Heart left ventricle (tissue), 16 donors: ENCODE measurements around the gene C9orf152. TPM values are rescaled to one million over a fixed set of nuclear protein-coding genes. Genes with fewer than 3 reads are reported as not detected.

Experiments
- ATAC-seq, 4 donors: fragments of 200-7000 bp; cut with Tn5 transposase; one replicate each; pipeline ENCODE4 v1.9.1; 2020 to 2022; ENCODE audit warnings: moderate library complexity in 4 of 4, mild to moderate bottlenecking in 3 of 4, moderate number of reproducible peaks in 1 of 4
- DNase-seq, 5 donors: peaks; one replicate each; pipeline ENCODE4 v3.0.0-alpha.2; 2020
- H3K27ac ChIP-seq, 12 donors: fragments of 200-600 bp; sonication (generic) in 4 of 12; one replicate each; pipeline versions ENCODE4 v1.5.0 to v1.8.0; 2016 to 2022; ENCODE audit warnings: mild to moderate bottlenecking in 2 of 12
- H3K27me3 ChIP-seq, 9 donors: fragments of 200-600 bp; sonication (generic) in 2 of 9; one replicate each; pipeline versions ENCODE4 v1.5.1 to v1.8.0; 2016 to 2022; ENCODE audit warnings: mild to moderate bottlenecking in 3 of 9
- H3K36me3 ChIP-seq, 9 donors: fragments of 200-600 bp; sonication (generic) in 2 of 9; one replicate each; pipeline versions ENCODE4 v1.5.0 to v1.8.0; 2018 to 2022; ENCODE audit warnings: mild to moderate bottlenecking in 2 of 9
- H3K4me1 ChIP-seq, 12 donors: fragments of 200-600 bp; sonication (generic) in 4 of 12; one replicate each; pipeline versions ENCODE4 v1.5.0 to v1.8.0; 2016 to 2022; ENCODE audit warnings: mild to moderate bottlenecking in 3 of 12
- H3K4me3 ChIP-seq, 12 donors: fragments of 200-600 bp; sonication (generic) in 4 of 12; one replicate each; pipeline versions ENCODE4 v1.5.0 to v1.8.0; 2017 to 2022; ENCODE audit warnings: mild to moderate bottlenecking in 9 of 12, moderate library complexity in 4 of 12
- H3K9me3 ChIP-seq, 12 donors: fragments of 200-600 bp; sonication (generic) in 4 of 12; one replicate each; pipeline versions ENCODE4 v1.5.0 to v1.8.0; 2016 to 2022; ENCODE audit warnings: mild to moderate bottlenecking in 1 of 12
- POLR2A ChIP-seq, 2 donors: fragments of 450-650 bp; IDR thresholded peaks; one replicate each; pipeline ENCODE4 v1.6.1; 2017; ENCODE audit warnings: antibody characterized with exemption in 2 of 2, mild to moderate bottlenecking in 2 of 2, moderate library complexity in 2 of 2
- WGBS, 4 donors: extraction: QIAGEN DNeasy Blood & Tissue Kit in 2 of 4; methylation state at CpG; one replicate each; pipeline versions ENCODE4 v1.1.5 to v1.1.7; 2013 to 2018; 5-methylcytosine and 5-hydroxymethylcytosine counted together
- intact Hi-C, 10 donors: fragments of 100-400 bp; cut with DNase I; formaldehyde crosslinking; loops; one replicate each; pipeline versions ENCODE4 v1.11.1 to v1.14.2; 2022
- polyA plus RNA-seq, 2 donors: library from polyadenylated mRNA; stranded (reverse); fragments of 200-250 nt; gene quantifications; one replicate each; pipeline ENCODE4 v1.2.3, GENCODE V29; 2013
- total RNA-seq, 9 donors: library from RNA; depleted of rRNA in 2 of 9; stranded (reverse); fragments of >200 nt in 2 of 9; fragmentation: NEBNext Ultra II Directional in 3 of 9; extraction: Animal tissue kit (Norgen Biotek cat#: 25700) in 3 of 9; gene quantifications; one replicate each; pipeline versions ENCODE4 v1.1.0 to v1.2.4, GENCODE V29; 2016 to 2023
- TF ChIP-seq, protein P1 (sequence below), 12 donors: fragments of 200-600 bp; sonication (generic) in 4 of 12; IDR thresholded peaks; one replicate each; pipeline versions ENCODE4 v1.5.0 to v1.8.0; 2018 to 2022; ENCODE audit warnings: antibody characterized with exemption in 12 of 12, mild to moderate bottlenecking in 5 of 12
- donor health status: ischemic (EF 13 %, LVEDD 7.1; RV severe dilation, severe dysfunction).
- donor health status: healthy with polysubstance abuse.
- donor health status: DM: no; HTN: yes; CAD: no.
- donor health status: DM: no; HTN: no; CAD: no.
- donor health status: ischemic (EF 25% LVEDD 6.9; RV normal size, moderate dysfunction).
- donor health status: ischemic (EF 25% LVEDD 5.7; RV mildly dilated, moderate dysfunction).
- donor health status: healthy.
- donor health status: DM: yes; HTN: yes; CAD: no.
- donor health status: ischemic (EF 35%, LVEDD 5.7; RV mildly dilated, moderate dysfunction).
- donor health status: nonischemic (EF 11% LVEDD 7.7; RV severe dilation, severe dysfunction).
- donor health status: DM: yes; HTN: yes; CAD: no.
- donor health status: PGD.
- donor health status: ischemic (EF 29% LVEDD 5.4; RV normal size, mild dysfunction).
- donor health status: nonischemic (EF 23%, LVEDD 6.1; RV moderate dilation, normal function).

The C9orf152 gene
- total and polyA plus RNA-seq, 11 donors: not detected

DNA sequence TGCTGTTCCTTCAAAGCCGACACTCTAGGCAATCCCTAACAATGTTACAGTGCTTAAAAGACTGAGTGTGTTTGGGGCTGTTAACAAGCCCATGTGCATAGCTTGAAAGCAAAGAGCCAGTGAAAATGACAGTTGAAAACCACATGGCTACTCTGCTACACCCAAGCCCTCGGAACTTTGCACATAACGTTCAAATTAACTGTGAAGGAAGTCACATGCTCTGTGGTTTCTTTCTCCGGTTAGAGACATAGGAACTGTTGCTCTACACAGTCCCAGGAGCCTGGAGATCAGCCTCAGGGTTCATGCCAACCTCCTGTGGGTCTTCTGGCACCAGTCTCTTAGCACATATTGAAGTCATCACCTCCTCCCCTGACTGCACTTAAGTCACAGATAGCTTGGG lies 51.1 kb downstream of the C9orf152 start:
- TF ChIP-seq, protein P1, sequence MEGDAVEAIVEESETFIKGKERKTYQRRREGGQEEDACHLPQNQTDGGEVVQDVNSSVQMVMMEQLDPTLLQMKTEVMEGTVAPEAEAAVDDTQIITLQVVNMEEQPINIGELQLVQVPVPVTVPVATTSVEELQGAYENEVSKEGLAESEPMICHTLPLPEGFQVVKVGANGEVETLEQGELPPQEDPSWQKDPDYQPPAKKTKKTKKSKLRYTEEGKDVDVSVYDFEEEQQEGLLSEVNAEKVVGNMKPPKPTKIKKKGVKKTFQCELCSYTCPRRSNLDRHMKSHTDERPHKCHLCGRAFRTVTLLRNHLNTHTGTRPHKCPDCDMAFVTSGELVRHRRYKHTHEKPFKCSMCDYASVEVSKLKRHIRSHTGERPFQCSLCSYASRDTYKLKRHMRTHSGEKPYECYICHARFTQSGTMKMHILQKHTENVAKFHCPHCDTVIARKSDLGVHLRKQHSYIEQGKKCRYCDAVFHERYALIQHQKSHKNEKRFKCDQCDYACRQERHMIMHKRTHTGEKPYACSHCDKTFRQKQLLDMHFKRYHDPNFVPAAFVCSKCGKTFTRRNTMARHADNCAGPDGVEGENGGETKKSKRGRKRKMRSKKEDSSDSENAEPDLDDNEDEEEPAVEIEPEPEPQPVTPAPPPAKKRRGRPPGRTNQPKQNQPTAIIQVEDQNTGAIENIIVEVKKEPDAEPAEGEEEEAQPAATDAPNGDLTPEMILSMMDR (IDR thresholded peaks at IDR 0.05): no peak
- no peak for TF ChIP-seq POLR2A (IDR thresholded peaks at IDR 0.05)
- Histone ChIP-seq H3K4me1 (peaks cover 24 to 100% (median 87%) of the 10 kb centered on the region in 12 donors), H3K4me3 (no peak overlapping the region), H3K27me3 (no peaks in the 10 kb centered on the region), H3K9me3 (no peaks in the 10 kb centered on the region), H3K36me3 (peaks cover 0 to 30% (median 6%) of the 10 kb centered on the region in 9 donors), H3K27ac (peak overlapping the region in 2 of 12 donors; percentile 3 to 25)
- peak; percentile 23 to 68 (median 50) for ATAC-seq
- DNase-seq: no peak
- intact Hi-C loops: loop anchor here in 2 of 10 donors (5.0 to 10.0 kb wide), 2 partner anchors 582 to 585 kb away; no protein-coding TSS in a partner anchor
- 15 to 21% (median 19%) methylated on average over 4 of the region's 4 CpGs for WGBS, 4 donors

DNA sequence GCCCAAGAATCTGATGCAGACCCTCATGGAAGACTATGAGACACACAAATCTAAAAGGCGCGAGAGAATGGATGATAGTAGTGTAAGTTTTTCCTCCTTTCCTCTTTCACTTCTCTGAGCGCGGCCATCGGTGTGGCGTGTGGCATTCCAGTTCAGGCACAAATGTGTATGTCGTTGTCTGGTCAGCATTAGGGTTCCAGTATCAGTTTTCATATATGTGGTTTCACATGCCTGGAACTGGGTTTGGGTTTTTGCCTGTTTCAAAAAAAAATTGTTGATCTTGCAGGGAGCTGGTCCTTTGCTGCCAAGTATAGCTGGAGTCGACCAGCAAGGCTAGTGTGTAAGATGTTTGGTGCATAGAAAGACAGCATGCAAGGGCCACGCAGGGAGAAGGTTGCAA lies 51.5 kb downstream of the C9orf152 start:
- H3K27ac ChIP-seq: peak overlapping the region in 1 of 12 donors; percentile 3
- DNase-seq (no peak), ATAC-seq (no peak)
- H3K4me3 ChIP-seq: peak overlapping the region in 1 of 12 donors; percentile 11
- peaks cover 0 to 30% (median 6%) of the 10 kb centered on the region in 9 donors for H3K36me3 ChIP-seq
- no peaks in the 10 kb centered on the region for H3K27me3 ChIP-seq
- TF ChIP-seq, protein P1 (IDR thresholded peaks at IDR 0.05): no peak
- TF ChIP-seq POLR2A (IDR thresholded peaks at IDR 0.05): no peak
- H3K9me3 ChIP-seq: no peaks in the 10 kb centered on the region
- H3K4me1 ChIP-seq: peaks cover 24 to 100% (median 89%) of the 10 kb centered on the region in 12 donors
- WGBS, 4 donors: 73 to 80% (median 77%) methylated on average over 9 of the region's 9 CpGs
- intact Hi-C loops: loop anchor here in 2 of 10 donors (5.0 to 10.0 kb wide), 2 partner anchors 582 to 584 kb away; no protein-coding TSS in a partner anchor

DNA sequence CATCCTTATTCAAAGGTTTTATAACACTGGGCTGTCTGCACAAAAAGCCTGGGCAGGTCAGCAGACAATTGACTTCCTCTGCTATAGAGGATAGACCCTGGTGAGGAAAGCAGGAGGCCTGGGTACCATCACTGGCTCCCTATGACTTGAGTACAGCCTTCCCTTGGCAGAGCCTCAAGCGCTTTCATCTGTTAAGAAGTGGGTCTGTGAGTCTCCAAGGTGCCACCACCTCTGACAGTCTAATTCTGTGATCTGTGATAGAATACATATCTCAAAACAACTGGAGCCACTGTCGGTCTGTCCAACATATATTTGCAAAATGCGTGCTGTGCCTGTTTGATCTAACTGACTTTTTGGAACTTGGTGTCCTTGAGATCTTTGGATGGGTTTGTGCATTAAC lies 52.2 kb downstream of the C9orf152 start:
- no peaks in the 10 kb centered on the region for H3K27me3 ChIP-seq
- H3K27ac ChIP-seq: peak overlapping the region in 1 of 12 donors; percentile 3
- intact Hi-C loops: loop anchor here in 2 of 10 donors (5.0 to 10.0 kb wide), 2 partner anchors 581 to 583 kb away; no protein-coding TSS in a partner anchor
- no peaks in the 10 kb centered on the region for H3K9me3 ChIP-seq
- no peak for TF ChIP-seq POLR2A (IDR thresholded peaks at IDR 0.05)
- TF ChIP-seq, protein P1 (IDR thresholded peaks at IDR 0.05): no peak
- peaks cover 24 to 100% (median 84%) of the 10 kb centered on the region in 12 donors for H3K4me1 ChIP-seq
- H3K36me3 ChIP-seq: peaks cover 0 to 25% (median 2%) of the 10 kb centered on the region in 9 donors
- 37 to 72% (median 50%) methylated on average over 3 of the region's 3 CpGs for WGBS, 4 donors
- no peak overlapping the region for H3K4me3 ChIP-seq
- ATAC-seq (peak in 2 of 4 donors; percentile 17 to 29), DNase-seq (no peak)

DNA sequence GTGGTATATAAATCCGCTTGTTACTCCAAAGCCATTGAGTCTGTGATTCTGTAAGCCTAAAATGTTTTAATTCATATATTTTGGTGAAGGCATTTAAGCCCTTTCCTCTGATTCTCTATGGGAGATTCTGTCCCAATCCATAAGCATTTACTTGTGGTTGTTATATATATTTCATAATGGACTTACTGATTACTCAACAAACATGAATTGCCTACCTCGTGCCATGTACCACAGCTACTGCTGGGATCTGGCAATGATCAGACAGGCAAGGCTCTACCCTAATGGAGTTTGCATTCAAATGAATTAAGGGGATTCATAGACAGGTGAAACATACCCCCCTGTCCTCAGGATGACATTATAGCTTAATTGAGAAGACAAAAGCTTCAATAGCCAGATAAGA lies 54.5 kb downstream of the C9orf152 start:
- Histone ChIP-seq H3K27ac (peak overlapping the region in 1 of 12 donors; percentile 23), H3K4me3 (no peak overlapping the region), H3K27me3 (no peaks in the 10 kb centered on the region), H3K9me3 (peaks cover 0 to 6% (median 0%) of the 10 kb centered on the region in 12 donors), H3K4me1 (peaks cover 29 to 100% (median 86%) of the 10 kb centered on the region in 12 donors), H3K36me3 (peaks cover 0 to 16% (median 0%) of the 10 kb centered on the region in 9 donors)
- intact Hi-C loops: loop anchor here in 9 of 10 donors (1.0 to 10.0 kb wide), 10 partner anchors 41 to 579 kb away; no protein-coding TSS in a partner anchor
- ATAC-seq (no peak), DNase-seq (no peak)
- WGBS, 4 donors: 76 to 90% (median 83%) methylated on average over 2 of the region's 2 CpGs
- TF ChIP-seq POLR2A (IDR thresholded peaks at IDR 0.05): no peak
- TF ChIP-seq, protein P1 (IDR thresholded peaks at IDR 0.05): no peak
